8988T (cell line): Measurements from ENCODE around the gene HOXB7.

ENCODE experiments used
- DNase-seq: peaks from one replicate; pipeline ENCODE4 v3.0.0; 2011

HOXB7 gene

DNA sequence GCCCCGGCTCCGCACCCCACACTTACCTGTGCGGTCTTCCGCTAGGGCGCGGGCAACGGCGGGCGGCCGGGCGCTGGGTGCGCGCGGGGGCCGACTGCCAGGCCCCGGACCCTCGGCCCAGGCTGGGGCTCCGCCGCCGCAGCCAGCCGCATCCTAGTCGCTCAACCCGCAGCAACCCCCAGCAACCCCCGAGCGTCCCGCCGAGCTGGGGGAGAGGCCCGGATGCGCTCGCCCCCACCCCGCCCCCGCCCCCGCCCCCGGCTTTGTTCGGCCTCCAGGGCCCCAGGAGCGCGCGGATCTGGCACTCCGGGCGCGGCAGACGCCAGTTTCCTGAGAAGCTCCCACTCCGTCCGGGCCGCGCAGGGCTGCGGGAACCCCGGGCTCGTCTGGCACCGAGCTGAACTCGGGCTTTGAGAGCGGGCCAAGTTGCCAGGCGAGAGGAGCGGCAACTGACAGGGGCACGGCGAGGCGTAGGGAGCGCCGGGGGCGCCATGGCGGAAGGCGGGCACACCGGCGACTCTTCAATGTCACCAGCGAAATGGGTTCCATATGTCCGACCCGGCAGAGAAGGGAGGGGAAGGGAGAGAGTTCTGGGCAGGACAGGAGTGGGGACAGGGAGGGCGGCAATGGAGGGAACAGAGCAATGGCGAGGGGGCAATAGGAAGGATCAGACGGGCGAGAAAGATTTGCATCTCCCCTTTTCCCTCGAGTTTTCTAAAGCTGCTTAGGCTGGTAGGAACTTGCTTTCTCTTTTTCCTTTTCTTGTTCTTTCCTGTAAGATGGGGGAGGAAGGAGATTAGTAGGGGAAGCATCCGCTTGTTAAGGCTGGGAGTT is 46.4 kb downstream of the HOXB7 start:
- DNase-seq, result no peak

DNA sequence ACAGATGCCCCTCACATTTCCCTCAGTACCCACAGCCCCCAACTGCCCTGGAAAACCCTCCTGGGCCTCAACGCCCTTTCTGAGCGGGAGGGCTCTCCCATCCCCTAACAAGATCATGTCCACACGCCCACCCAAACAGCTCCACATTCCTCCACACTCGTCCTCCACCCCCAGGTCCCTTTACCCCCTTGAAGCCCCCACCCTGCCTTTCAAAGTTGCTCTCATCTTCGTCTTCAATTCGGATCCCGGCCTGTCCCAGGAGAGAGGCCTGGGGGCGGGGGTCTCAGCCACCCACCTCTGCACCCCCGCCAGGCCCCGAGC is 47.0 kb downstream of the HOXB7 start:
- DNase-seq, result no peak

DNA sequence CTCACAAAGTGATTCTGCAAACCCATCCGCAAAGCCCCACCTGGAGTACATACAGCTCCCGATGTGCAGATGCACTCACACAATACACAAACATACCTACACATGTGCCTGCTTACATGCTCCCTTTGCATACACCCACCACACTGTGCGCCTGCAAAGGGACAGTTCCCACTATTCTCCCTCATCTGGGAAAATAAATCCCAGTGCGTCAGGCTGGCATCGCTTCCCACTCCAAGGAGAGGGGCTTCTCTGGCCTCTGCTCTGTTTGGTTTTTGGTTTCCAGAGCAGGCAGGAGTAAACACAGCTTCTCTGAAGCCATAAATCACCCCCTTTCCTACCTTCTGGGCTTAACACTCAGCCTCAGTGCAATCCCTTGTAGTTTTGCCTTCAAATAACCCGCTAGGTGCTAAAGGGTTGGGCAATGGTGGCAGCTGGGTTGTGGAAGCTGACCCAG is 47.4 kb downstream of the HOXB7 start:
- no peak for DNase-seq

DNA sequence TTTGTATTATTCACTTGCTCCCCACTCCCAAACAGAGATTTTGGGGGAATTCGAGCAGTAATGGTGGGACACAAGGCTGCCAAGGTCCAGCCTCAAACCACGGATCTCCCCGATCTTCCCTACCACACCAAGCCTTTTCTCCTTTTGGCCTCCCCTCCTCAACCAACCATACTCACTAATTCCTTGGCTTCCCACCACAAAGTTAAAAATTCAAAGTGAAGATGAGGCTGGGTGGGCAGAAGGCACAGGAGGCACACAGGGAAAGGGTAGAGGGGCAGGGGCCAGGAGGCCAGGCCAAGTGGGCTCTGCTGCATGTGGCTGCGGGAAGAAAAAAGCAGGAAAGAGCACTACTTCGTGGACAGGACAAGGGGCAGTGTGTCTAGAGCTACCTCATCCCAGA is 47.9 kb downstream of the HOXB7 start:
- DNase-seq, result no peak

DNA sequence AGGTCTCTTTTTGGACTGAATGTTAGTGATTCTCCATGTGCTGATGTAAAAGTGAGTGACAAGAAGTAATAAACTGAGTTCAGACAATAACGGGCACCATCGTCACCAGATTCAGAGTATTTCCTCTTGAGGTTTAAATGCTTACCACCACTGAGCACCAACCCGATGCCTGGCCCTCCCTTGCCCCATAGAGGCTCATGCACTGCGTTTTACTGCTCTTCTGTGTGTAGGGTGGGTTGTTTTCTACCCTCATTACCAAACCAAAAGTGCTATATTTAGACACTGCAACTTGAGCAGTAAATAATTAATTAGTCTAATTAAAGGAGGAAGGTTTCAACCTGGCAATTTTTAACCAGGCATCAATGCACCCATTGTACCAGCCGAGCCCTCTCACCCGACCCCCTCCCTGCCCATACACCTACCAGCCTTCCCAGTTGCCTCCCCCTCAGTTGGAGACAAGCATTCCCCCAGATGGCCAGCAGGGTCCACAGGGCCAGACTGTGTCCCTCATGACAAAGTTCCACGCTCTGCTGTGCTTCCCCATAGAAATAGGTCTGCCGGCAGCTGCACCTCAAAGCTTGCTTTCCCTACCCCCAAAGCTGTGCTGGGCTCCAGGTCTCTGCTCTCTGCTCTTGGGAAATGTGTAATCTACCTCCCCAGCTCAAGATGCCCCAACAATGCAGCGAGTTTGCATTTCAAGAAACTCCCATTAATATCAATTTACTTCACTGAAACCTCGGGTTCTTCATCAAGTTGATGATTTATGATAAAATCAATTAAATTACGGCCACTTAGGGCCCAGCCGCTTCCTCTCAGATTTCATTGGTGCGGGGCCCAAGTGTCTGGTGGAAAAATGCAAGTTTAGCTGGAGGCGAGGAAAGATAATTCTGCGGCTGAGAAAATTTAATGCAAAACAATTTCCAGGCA is 48.7 kb downstream of the HOXB7 start:
- peak; percentile 93 for DNase-seq

DNA sequence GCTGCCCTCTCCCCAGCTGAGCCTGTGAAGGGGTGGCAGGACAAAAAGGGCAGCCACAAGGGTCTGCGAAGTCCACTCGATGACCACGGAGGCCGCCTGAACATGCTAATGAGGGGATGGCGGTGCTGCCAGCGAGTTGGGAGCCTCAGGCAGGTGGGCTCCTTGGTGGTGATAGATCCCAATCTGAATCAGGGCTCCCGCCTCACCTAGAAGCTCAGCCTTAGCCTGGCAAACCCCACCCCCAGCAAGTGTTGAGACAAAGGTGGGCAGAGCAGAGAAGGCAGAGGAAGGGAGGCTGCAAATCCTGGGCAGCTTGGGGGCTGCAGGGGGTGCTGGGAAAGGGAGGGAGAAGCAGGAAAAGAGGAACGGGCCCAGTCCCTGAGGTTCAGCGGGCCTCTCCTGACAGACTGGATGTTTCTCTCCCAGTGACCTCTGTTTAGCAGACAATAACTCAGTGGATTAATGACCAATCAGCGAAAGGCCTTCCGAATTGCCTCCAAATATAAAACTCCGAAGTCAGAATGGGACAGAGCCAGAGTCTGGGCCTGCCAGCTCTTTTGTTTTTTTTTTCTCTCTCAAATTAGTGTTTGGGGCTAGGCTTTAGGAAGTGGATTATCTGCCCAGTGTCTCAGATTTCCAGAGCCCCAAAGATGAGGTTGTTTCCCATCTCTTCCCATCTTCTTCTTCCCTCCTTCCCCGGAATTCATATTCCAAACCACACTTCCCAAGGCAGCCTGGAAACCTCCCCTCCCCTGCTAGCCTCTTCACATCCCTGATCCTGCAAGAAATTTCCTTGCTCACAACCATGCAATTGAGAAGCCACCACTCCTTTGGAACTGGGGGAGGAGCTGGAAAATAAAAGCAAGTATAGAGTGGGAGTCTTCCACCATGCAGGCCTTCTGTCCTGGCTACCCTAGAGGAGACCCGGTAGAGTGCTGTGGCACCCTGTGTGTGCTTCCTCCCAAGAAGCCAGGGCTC is 50.7 kb downstream of the HOXB7 start:
- DNase-seq, result no peak

DNA sequence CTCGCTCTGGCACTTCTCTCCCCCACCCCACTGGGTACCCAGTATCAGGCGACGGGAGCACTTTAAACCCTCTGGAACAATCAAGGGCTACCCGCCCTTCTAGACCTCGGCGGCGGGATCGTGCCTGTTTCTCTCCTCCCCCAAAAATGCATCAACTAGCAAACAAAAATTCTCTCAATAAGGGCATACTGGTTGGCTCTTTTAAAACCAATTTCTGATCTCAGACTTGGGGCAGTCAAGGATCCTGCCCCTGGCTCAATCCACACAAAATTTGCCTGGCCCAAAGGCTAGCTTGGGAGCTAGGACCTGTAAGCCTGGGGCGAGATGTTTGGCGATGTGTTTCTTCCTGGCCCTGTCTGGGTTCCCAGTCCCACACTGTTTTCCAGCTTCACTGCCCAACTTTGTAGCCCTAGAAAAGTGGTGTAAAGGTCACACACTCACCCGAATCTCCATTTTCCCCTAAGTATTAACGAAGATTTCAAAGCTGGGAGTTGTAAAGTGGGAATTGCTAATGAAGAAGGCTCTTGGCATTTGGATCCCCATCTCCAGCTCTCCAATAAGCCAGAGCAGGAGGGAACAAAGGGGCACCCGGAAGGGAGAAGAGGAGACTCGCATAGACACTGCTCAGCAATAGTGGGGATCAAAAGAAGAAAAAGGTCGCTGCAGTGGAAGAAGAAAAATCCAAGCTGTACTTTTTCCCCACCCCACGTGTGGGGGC is 51.5 kb downstream of the HOXB7 start:
- DNase-seq, result no peak

DNA sequence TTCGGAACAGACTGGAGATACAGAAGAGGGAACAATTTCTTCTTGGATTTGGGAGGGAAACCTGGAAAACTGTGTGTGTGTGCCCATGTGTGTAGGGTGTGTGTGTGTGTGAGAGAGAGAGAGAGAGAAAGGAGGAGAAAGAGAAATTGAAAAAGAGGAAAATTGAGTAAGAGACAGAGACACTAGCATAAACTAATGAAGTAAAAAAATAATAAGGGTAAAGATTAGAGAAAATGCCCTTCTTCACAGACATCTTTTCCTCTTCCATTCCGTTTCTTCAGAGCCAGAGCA is 52.0 kb downstream of the HOXB7 start:
- no peak for DNase-seq

DNA sequence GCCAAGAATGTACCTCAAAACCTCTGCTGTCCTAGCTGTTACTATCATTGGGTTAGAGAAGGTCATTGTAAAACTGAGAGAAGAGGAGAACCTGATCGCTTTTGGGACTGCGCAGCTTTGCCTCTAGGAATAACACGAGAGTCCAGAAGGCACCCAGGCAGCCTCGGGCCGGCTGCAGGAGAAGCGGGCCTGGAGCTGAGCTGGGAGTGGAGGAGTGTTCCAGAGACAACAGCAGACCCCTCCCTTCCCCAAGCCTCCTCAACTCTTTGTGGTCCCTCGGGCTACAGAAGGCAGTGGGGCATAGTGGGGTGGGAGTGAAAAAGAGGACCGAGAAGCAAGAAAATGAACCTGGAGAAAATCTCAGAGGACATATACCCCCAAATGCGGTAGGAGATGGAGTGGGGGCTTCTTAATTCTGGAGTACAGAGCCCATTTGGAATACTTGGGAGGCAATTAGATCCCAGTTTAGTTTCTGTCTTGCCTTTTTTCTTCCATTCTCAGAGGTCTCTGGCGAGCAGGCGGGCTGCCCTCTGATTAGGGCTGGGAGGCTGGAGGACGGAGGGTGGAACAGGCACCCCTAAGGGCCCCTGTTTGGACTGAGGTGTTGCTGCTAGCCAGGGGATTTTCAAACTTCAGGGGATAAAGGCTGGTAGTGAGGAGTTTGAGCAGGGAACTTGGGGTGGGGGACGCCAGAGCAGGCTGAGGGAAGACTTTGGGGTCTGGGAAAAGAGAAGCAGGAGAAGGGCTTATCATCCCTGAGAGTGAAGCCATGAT is 52.6 kb downstream of the HOXB7 start:
- no peak for DNase-seq
